ENCODE data around the gene PARP3.
"Not testable (repeated sequence)": the region's sequence is repeated elsewhere in the genome, so short reads cannot be mapped to it uniquely, and the experiment has no call there.

PARP3 gene

GRCh38 chr3:51986010-51986947 lies 44.1 kb downstream of the PARP3 start:
- DNase-seq: no peak

GRCh38 chr3:51987568-51987967 lies 45.4 kb downstream of the PARP3 start:
- peak; percentile 55 for DNase-seq

- DNase-seq: no peak
Observed at GRCh38 chr3:51988286-51989146, 46.4 kb downstream of the PARP3 start.

DNA sequence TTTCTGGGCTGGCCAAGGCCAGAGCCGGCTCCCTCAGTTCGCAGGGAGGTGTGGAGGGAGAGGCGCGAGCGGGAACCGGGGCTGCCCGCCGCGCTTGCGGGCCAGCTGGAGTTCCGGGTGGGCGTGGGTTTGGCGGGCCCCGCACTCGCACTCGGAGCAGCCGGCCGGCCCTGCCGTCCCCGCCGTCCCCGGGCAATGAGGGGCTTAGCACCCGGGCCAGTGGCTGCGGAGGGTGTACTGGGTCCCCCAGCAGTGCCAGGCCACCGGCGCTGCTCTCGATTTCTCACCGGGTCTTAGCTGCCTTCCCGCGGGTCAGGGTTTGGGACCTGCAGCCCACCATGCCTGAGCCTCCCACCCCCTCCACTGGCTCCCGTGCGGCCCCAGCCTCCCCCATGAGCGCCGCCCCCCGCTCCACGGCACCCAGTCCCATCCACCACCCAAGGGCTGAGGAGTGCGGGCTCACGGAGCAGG lies 48.4 kb downstream of the PARP3 start:
- not testable (repeated sequence) for DNase-seq

GRCh38 chr3:51992017-51992682 lies 50.0 kb downstream of the PARP3 start:
- DNase-seq: peak; percentile 33

- not testable (repeated sequence) for DNase-seq
Observed at GRCh38 chr3:51993657-51994056, 51.5 kb downstream of the PARP3 start.

GRCh38 chr3:51994530-51994929 lies 52.4 kb downstream of the PARP3 start:
- no peak for DNase-seq

DNA sequence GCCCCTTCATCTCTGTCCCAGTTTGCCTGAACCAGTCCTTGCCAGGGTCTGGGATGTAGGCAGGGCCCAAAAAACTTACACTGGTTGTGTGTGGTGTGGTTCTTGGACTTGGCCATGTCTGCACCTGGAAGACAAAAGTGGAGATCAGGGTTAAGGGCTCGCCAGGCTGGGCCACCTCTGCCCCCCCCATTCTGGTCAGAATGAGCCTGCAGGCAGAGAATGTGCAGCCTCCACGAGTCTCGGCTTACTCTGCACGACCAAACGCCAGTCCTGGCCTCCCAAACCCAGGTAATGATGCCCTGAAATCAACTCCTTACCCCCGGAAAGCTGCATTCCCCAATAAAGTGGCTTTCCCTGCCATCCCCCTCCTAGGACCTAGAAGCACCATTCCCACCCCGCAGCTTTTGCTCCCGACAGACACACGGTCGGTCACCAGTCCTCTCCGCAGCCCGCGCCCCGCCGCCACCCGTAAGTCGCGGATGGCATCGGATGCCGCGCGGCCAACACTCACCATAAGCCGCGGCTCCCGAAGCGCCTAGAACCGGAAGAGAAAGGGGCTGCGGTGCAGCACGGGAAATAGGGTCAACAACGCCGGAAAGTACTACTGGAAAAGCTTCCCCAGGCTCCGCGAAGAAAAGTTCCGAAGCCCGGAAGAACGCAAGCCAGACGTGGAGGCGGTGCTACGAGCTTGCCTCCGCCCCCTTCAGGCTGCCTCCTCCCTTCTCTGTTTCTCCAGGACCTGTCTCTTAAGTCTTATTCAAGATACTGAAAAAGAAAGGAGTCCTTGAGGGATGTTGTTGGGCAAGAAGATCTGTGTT lies 53.4 kb downstream of the PARP3 start, which contains the start of gene RPL29:
Gene RPL29, minus strand, starts transcription at position 550 of the 818 bp plus-strand sequence. Its CDS starts 434 bp downstream, at position 116.
- DNase-seq: peak; percentile 98

DNA sequence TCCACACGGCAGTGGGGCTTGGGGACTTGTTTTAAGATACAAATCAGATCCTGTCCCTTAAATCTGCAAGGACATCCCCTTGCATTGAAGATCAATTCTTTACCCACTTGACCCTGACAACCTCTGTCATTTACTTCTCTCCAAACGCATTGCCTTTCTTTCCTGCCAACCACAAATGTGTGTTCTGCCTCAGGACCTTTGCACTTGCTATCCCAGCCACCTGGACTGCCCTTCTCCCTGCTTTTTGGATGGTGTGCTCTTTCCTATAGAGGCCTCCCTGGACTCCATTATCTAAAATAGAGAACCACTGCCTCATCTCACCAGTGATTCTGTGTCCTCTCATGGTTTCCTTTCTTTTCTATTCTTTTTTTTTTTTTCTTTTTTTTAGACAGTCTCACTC lies 55.0 kb downstream of the PARP3 start:
- no peak for DNase-seq

DNA sequence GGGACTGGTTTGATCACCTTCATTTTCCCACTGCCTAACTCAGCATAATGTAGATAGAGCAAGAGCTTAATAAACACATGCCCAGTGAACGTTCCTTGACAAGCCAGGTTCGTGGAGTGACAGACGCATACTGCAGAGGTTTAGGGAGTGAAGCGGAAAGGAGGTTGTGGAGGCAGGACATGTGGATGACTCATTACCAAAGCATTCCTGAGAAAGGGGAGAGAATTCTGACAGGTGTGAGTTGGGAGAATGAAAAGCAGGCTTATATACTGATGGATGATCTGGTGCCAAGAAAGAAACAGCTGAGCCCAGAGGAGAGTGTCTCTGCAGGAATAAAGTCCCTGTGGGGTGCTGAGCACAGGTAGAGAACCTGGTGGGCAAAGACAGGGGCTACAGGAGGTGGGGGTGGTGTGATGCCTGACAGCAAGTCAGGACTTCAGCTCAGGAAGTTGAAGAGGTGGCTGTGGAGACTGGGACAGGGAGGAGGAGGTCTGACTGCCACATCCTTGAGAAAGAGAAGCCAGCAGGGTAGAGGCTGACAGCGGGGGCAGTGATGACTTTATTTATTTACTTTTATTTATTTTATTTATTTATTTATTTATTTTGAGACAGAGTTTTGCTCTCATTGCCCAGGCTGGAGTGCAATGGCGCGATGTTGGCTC lies 55.9 kb downstream of the PARP3 start:
- DNase-seq: no peak
